T-helper 2 cell (primary cell): ENCODE data around the gene NUDT1.

ENCODE experiments used
- DNase-seq, 5 experiments: peaks; one replicate each; pipeline versions ENCODE4 v3.0.0 to v3.0.0-alpha.2; 2012 to 2022

NUDT1 gene

DNA sequence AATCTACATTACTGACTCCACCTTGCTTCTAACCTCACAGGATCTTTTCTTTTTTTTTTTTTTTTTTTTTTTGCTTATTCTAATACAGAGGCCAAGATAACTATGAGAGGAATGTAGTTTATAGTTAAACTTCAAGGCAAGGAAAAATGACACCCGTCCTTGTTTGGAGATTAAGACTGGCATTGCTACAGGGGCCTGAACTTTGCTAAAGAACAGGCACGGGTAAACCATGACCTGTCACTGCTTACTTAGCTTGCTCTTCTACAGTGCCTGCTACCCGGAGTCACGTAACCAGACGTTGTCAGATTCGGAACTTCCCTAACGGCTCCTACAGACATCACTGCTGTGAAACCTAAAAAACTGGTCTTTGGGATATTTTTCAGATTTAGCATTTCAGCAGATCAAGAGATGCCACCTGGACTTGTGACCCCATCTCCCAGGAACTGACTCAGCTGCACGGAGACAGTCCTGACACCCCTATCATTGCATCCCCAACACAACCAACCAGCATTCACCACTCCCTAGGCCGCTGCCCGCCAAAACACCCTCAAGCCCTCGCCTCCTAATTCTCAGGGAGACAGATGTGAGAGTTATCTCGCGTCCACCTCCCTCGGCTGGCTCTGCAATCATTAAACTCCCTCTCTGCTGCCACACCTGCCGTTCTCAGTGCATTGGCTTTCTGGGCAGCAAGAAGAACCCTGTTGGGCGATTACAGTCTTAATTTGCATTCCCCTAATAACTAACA is 36.8 kb upstream of the NUDT1 start:
- no peak for DNase-seq

DNA sequence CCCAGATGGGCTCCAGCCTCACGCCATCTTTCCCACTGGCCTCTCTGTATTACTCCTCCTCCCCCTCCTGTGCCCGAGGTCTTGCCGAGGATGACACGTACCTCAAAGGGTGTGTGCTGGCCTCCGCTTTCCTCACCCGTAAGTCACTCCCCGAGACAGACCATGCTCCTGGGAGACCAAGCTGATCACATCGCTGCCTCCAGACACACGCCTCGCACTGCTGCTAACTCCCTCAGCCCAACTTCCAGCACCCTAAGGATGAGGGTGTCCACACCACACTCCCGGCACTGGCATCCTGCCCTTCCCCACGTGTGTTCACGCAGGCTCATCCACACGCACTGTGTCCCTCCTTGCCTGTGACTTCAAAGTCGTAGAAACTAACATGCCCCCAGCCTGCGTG is 33.3 kb upstream of the NUDT1 start:
- DNase-seq, result no peak

DNA sequence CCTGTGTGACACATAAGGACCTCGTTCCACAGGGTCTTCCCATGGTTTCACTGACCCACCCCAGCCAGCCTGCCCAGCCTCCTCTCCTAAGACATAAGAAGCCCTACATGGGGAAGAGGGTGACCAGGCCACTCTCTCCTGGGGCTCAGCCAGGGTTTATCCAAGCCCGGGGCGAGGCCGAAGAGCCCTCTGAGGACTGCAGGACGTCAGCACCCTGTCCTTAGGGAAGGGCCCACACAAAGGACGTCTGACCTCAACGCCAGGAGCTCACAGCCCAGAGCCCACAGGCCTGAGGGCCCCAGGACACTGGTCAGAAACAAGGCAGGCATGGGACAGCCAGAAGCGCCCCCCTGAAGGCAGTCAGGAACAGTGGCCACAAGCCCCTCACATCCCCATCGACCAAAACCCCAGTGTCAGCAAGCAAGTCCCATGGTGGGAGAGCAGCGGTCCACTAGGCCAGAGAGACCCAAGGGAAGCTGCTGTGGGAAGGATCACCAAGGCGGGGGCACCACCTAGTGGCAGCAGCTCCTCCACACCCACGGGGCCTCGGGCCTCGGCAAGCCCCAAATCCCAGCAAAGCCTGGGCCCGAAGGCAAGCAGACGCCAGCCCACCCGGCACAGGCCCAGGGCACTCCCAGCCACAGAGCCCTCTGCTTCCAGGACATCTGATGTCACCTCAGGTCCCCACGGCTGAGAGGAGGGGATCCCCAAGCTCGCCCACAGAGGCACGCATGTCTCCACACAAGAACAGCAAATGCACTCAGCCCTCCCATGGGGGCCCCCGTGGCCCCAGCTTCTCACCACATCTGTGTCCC is 32.7 kb upstream of the NUDT1 start:
- peak in 3 of 5 experiments; percentile 18 to 66 (median 25) for DNase-seq

- DNase-seq, result no peak
Measured at GRCh38 chr7:2209961-2210323, 32.1 kb upstream of the NUDT1 start.

DNA sequence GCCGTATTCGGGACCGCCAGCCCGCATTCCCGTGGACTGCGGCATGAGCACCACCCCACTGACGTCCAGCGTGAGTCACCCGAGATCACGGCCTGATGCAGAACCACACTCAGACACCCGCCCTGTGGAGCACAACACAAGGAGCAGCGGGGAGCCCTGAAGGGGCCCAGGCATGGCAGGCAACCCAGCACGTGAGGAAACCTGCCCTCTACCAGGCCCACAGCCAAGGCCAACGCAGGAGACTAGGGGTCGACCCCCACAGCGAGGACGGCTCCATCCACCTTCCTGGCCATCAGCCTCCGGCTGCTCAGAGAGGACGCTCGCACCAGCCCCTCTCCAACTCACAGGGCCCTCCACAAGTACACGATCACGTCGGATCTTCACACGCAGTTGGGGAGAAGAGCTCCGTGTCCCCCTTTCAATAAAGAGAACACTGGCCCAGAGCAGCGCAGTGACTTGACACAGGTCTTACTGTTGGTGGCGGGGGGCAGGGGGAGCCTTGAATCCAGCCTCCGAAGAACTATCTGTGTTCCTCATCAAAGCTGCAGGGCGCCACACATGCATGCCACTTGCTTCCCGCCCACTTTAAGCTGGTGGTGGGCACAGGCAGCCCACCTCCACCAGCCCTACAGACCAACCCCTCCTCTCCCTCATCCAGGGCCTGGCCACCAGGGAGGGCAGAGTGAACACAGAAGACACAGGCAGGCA is 31.3 kb upstream of the NUDT1 start:
- DNase-seq, result no peak

GRCh38 chr7:2211259-2211880 is 30.7 kb upstream of the NUDT1 start:
- no peak for DNase-seq

- DNase-seq, result no peak
Measured at GRCh38 chr7:2211926-2212325, 30.1 kb upstream of the NUDT1 start.

DNA sequence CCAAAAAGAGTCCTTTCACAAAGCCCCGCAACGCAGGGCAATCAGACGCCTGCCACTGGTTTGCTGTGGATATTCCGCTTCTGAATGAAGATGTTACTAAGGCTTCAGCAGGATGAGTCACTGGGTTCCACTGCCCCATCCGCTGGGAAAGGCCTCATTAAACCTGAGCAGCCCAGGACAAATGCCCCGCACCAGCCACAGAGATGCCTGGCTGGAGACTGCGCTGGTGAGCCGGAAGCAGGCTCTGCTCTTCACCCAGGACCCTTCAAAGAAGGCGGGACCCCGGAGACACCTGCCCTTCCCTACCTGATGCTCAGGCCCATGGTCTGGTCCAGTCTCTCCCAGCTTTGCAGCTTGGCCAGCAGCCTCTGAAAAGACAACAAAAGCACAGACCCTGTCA is 29.1 kb upstream of the NUDT1 start:
- DNase-seq, result no peak

DNA sequence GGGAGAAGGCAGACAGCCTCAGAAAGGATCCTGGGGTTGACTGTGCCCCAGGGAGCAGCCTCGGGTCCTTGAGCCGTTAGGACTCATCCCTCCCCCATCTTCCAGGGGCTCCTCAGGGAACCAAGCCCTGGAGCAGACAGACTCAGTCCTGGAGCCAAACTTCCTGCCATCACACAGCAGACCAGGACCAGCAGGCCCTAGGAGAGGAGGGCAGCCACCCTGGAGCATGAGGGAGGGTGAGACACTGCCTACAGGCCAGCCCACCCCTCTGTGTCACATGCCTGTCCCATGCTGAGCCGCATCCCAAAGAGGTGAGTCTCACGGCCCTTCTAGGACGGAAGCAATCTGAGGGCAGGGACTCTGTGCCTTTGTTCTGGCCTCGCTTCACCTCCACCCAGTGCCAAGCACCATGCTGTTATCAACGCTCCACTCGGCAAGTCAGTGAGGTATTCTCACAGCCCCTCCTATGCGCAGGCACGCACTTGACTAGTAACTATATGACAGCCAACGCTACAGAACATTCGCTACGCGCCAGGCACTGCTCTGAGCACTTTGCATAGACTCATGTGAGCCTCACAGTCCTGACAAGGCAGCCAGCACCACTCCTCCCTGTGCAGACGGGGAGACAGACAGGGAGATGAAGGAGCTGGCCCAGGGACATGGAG is 28.3 kb upstream of the NUDT1 start:
- no peak for DNase-seq

DNA sequence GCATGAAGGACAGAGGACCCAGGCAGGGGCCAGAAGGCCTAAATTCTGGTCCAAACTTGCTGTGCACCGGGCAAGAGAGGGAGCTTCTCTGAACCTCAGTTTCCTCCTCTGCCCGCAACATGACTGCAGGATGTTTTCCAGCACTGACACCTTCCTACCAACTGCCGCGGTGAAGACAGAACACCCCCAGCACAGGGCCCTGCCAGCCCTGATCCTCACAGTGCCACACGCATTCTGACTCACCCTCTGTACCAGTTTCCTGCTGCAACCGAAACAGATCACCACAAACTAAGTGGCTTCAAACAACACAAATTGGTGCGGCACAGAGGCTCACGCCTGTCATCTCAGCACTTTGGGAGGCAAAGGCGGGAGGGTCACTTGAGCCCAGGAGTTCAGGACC is 27.4 kb upstream of the NUDT1 start:
- peak in 1 of 5 experiments; percentile 97 for DNase-seq

DNA sequence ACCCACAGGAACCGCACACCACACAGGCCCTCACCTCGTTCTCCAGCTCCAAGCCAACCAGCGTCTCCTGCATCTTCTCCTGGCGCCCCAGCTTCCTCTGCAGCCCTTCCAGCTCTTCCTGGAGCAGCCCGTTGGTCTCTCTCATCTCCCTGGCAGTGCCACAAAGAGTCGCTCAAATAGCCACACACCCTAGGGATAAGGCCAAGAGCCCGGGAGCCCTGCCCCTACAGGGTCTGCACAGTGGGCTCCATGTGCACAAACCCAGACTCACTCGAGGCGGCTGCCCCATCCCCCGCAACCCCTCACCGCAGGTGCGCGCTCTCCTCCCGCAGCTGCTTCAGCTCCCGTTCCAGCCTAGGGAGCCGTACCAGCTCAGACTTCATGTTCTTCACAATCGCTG is 26.2 kb upstream of the NUDT1 start:
- DNase-seq, result no peak

DNA sequence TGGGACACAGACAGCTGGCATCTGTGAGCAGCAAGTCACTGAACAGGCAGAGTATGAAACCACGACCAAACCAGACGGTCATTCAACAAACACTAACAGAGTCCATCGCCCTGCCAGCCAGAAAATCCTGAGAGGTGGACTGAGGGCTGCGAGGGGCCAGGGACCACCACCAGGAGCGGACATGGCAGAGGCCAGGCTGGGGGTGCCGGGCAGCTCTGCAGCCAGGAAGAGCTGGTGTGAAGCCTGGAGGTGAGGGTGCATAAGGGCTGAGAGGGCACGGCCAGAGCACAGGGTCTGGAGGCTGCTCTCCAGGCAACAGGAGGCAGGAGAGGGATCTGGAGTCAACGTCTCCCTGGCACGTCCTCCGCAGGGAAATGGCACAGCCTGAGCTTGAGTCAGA is 24.8 kb upstream of the NUDT1 start:
- DNase-seq, result no peak

DNA sequence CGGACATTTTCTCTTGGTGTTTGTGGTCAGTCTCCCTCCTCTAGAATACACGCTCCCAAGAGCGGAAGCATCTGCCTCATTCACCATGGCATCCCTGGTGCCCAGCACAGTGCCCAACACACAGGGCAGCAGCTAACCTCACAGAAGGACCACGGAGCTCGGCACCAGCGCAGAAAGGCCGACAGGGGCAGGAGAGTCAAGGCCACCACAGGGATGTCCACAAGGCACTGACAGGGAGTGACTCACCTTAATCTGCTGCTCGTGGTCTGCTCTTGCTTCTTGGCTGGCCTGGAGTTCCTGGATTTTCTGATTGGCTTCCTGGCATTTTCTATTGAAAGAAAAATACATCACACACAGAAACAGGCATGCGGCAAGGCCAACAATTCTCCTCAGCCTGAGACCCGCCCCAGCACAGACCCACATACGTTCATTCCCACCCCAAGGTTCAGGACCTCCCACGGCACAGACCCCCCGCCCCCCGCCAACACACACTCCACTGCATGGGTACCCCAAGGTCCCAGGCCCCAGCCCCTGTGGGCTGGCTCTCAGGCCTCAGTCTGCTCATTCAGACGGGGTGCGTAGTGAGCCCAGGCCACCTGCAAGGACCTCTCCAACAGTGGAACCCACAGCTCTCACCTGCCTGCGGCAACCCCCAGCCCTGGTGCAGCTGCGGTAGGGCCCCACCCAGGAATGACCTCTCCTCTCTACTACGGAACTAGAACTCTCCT is 24.1 kb upstream of the NUDT1 start:
- DNase-seq, result no peak

- DNase-seq, result no peak
Measured at GRCh38 chr7:2218444-2218785, 23.6 kb upstream of the NUDT1 start.

- DNase-seq, result no peak
Measured at GRCh38 chr7:2219136-2219535, 22.9 kb upstream of the NUDT1 start.

DNA sequence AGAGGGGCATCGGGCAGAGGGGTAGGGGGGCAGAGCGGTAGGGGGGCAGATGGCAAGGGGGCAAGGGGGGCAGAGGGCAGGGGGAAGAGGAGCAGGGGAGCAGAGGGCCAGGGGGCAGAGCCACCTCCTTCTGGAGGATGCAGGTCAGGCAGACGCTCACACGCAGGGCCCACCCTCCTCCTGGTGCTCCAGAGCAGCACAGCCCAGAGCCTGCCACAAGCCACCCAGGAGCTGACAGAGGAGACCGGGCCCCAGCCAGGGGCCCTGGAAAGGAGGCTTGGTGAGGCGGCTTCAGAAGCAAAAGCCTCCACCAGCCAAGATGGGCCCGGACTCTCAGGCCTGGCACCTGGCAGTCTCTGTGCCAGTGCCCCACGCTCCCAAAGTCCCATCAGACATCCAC is 22.4 kb upstream of the NUDT1 start:
- DNase-seq, result no peak

DNA sequence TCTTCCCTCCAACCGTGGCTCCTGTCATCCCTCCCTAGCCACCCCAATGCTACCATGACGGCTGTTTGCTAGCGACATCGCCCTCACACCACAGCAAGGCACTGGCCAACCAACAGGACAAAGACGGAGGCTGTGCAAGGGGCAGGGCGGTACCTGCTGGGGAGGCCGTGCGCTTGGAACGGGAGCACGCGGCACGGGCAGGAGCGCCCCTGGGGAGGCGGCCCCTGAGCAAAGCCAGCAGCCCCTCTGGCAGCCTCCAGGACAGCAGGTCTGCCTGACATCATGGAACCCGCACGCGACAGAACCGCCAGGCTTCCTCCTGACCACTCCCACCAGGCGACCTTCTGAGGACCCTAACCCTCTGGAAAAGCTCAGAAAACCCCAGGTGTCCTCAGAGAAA is 22.0 kb upstream of the NUDT1 start:
- DNase-seq, result no peak

- DNase-seq, result no peak
Measured at GRCh38 chr7:2220506-2220905, 21.5 kb upstream of the NUDT1 start.

- DNase-seq, result no peak
Measured at GRCh38 chr7:2220954-2221353, 21.1 kb upstream of the NUDT1 start.

GRCh38 chr7:2222516-2222915 is 19.5 kb upstream of the NUDT1 start:
- no peak for DNase-seq

GRCh38 chr7:2223321-2223720 is 18.7 kb upstream of the NUDT1 start:
- DNase-seq, result no peak

DNA sequence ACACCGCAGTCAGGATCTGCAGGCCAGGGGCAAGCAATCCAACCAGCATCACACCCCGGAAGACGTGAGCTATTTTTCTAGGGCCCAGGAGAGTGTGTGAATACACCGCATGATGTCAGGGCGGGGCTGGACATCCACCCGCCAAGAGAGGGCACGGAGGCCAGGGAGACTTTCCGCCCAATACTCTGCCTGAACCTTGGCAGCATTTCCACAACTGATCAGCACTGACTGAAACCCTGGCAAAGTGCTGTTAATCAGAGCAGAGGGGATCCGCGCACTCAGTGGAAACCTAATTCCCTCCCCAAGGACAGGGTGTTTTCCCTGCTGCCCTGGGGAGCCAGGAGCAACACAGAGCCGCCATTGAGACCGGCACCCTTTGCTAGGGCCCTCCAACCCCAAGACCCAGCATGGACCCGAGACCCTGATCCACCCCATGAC is 17.5 kb upstream of the NUDT1 start:
- DNase-seq, result no peak
